SK-N-SH (cell line): ENCODE measurements around the gene DNAJB9. TPM values are rescaled to one million over a fixed set of nuclear protein-coding genes. Genes with fewer than 3 reads are reported as not detected.

ENCODE experiments used
- ZBTB33 ChIP-seq: IDR thresholded peaks from 2 replicates; pipeline ENCODE4 v1.4.0; 2012; ENCODE audit warnings: low read depth, borderline replicate concordance
- polyA plus RNA-seq, 3 experiments: library from polyadenylated mRNA; depleted of rRNA; stranded (reverse); fragments of >200 nt; gene quantifications; 2 replicates each; pipeline ENCODE4 v1.2.3, GENCODE V29; 2012

DNAJB9 gene
- polyA plus RNA-seq, 1 of the 3 experiments (the other 2 are of a cell fraction) = 6.6 TPM

GRCh38 chr7:108623220-108623619 lies 53.5 kb downstream of the DNAJB9 start (continued):
- no peak for TF ChIP-seq ZBTB33

Other genes with a start within 250 kb of the DNAJB9 start
- 1.1 and 5.1 TPM in 2 replicates for gene NRCAM, start 113.4 kb upstream of the DNAJB9 start, polyA plus RNA-seq (2012; rRNA removed)
- 7.2 and 9.8 TPM in 2 replicates for gene PNPLA8, start 43.7 kb upstream of the DNAJB9 start, polyA plus RNA-seq (2012; rRNA removed)
- 4.2 and 5.3 TPM in 2 replicates for gene THAP5, start 168 bp upstream of the DNAJB9 start, polyA plus RNA-seq (2012; rRNA removed)